AG09309 (cell line): ENCODE results near the gene TEX14.
"Not testable (repeated sequence)": the region's sequence is repeated elsewhere in the genome, so short reads cannot be mapped to it uniquely, and the experiment has no call there.

Source experiments
- DNase-seq: peaks from one replicate; pipeline ENCODE4 v3.0.0-alpha.2; 2010; ENCODE audit warnings: low read depth
- H3K4me3 ChIP-seq: 2 replicates; pipeline ENCODE4 v1.5.1; 2011; ENCODE audit warnings: mild to moderate bottlenecking, low read depth, low read length, moderate library complexity; ENCODE audit not compliant: control insufficient read depth
- TF ChIP-seq, protein P1 (sequence below): IDR thresholded peaks from 2 replicates; pipeline ENCODE4 v1.5.1; 2011; ENCODE audit warnings: mild to moderate bottlenecking, low read depth, low read length, inconsistent platforms; ENCODE audit not compliant: insufficient read depth, control insufficient read depth; ENCODE audit errors: missing control alignments

Gene TEX14

GRCh38 chr17:58560511-58560910, 131.3 kb downstream of the TEX14 start:
- H3K4me3 ChIP-seq, result no peak overlapping the region
- TF ChIP-seq, protein P1, sequence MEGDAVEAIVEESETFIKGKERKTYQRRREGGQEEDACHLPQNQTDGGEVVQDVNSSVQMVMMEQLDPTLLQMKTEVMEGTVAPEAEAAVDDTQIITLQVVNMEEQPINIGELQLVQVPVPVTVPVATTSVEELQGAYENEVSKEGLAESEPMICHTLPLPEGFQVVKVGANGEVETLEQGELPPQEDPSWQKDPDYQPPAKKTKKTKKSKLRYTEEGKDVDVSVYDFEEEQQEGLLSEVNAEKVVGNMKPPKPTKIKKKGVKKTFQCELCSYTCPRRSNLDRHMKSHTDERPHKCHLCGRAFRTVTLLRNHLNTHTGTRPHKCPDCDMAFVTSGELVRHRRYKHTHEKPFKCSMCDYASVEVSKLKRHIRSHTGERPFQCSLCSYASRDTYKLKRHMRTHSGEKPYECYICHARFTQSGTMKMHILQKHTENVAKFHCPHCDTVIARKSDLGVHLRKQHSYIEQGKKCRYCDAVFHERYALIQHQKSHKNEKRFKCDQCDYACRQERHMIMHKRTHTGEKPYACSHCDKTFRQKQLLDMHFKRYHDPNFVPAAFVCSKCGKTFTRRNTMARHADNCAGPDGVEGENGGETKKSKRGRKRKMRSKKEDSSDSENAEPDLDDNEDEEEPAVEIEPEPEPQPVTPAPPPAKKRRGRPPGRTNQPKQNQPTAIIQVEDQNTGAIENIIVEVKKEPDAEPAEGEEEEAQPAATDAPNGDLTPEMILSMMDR, result no peak
- no peak for DNase-seq

DNA sequence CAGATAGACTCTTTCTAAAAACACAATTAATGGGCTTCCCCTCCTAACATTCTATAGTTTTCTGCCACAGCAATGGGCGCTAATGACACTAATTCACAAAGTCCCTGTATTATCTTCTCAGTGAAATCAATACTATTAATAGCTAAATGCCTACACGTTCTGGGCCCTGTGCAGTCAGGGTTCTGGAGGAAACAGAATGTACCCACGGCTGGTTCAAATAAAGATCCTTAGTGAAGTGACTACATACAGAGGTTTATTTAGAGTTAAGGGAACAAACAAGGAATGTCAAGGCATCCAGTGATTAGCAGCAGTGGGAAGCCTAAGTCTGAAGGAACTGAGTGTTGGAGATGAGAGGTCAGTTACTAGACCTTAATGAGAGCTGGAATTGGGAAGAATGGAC, 133.9 kb downstream of the TEX14 start:
- H3K4me3 ChIP-seq, result no peak overlapping the region
- TF ChIP-seq, protein P1, result no peak
- no peak for DNase-seq

DNA sequence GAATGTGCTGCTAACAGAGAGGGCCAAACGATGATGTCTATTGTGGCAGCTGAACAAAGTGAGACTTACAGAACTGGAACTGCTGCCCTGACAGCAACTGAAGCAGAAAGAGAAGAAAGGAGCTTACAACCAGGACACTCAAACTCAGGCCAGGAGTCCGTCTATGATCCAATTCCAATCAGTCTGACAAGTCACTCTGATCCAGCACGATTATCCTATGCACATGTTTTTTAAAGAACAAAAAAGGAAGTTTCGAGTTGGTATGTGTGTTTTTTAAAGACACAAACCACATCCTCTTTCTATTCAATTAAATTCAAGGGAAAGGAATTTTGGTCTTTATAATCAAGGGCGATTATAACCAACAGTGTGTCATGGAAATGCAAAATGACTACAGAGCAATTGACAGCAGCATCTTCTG, 135.0 kb downstream of the TEX14 start:
- no peak overlapping the region for H3K4me3 ChIP-seq
- no peak for DNase-seq

DNA sequence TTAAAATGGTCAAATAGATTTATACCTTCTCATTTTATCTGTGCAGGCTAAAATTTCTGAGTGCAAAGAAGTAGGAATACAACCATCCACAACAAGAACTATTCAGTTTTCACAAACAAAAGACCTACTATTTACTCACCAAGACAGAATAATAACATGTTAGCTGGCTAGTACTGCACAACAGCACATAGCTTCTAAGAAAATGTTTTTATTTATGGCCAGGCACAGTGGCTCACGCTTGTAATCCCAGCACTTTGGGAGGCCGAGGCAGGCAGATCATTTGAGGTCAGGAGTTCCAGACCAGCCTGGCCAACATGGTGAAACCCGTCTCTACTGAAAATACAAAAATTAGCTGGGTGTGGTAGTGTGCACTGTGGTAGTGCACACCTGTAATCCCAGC, 136.7 kb downstream of the TEX14 start:
- DNase-seq, H3K4me3 ChIP-seq: not testable (repeated sequence)

More for the DNA sequence above, 135.0 kb downstream of the TEX14 start:
- TF ChIP-seq, protein P1, result no peak

GRCh38 chr17:58541249-58541648, 150.6 kb downstream of the TEX14 start:
- TF ChIP-seq, protein P1, result no peak
- no peak for DNase-seq
- no peak overlapping the region for H3K4me3 ChIP-seq

GRCh38 chr17:58539698-58540097, 152.1 kb downstream of the TEX14 start:
- H3K4me3 ChIP-seq, result no peak overlapping the region
- TF ChIP-seq, protein P1, result no peak
- no peak for DNase-seq

GRCh38 chr17:58538811-58539409, 152.9 kb downstream of the TEX14 start:
- TF ChIP-seq, protein P1, result no peak
- no peak for DNase-seq
- no peak overlapping the region for H3K4me3 ChIP-seq
